GM21360 (cell line): ENCODE results near the gene PGA5.
"Not testable (repeated sequence)": the region's sequence is repeated elsewhere in the genome, so short reads cannot be mapped to it uniquely, and the experiment has no call there.

ENCODE experiments used
- ATAC-seq: cut with Tn5 transposase; IDR thresholded peaks from one replicate; pipeline ENCODE4 v1.9.1; 2021; ENCODE audit warnings: mild to moderate bottlenecking, moderate library complexity; ENCODE audit not compliant: unreplicated experiment

Gene PGA5

DNA sequence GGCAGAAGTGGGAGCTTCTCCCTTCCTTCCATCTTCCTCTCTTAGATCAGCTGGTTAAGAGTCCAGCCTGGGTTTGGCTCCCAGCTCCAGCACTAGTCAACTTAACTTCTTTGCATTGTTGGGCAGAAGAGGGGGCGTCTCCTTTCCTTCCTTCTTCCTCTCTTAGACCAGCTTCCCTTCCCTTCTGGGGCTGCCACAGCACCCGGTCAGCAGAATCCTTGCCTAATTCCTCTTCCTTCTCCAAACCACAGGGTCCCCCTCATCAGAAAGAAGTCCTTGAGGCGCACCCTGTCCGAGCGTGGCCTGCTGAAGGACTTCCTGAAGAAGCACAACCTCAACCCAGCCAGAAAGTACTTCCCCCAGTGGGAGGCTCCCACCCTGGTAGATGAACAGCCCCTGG, 18.3 kb upstream of the PGA5 start:
- ATAC-seq: not testable (repeated sequence)

DNA sequence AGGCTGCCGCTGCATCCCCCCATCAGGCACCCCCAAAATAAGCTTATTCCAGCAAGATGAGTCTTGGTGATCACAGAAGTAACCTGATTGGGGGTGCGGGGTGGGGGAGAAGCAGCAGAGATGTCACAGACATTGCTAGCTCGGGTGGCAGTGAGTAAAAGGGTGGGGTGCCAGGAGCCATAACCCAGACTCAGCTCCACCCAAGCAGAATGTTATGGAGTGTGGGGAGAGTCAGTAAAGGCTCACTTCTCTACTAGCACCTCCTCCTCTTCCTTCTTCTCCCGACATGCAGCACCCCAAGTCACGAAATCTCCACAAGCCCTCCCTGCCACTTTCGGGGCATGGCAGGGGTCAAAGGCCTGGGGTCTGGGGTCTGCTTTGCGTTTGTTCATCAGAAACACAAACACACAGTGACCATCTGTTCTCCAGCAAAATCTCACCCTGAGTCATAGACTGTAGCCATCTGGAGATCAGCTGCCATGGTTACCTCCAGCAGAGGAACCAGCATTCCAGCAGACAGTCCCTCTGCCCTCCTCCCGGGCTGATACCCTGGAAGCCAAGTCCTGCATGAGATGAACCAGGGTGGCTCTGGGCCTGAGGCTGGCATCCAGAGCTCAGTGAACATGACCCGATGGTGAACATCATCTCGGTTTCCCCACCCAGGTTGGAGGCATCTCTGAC, 14.4 kb upstream of the PGA5 start:
- not testable (repeated sequence) for ATAC-seq

DNA sequence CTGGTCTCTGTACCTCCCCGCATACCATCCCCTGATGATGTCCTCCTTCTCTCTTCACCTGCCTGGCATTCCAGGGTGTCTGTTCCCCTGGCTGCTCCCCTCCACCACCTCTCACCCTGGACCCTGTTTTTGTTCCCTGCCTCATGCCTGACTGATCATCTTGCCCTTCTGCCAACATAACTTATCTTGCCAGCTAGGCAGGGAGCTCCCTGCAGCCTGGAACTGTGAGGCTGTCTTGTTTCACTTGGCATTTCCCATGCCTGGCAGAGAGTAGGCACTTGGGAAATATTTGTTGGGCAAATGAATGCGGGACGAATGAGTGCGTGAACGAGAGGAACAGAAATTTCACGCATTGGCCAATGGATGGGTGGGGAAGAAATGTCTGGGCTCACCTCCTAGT, 11.5 kb upstream of the PGA5 start:
- not testable (repeated sequence) for ATAC-seq

DNA sequence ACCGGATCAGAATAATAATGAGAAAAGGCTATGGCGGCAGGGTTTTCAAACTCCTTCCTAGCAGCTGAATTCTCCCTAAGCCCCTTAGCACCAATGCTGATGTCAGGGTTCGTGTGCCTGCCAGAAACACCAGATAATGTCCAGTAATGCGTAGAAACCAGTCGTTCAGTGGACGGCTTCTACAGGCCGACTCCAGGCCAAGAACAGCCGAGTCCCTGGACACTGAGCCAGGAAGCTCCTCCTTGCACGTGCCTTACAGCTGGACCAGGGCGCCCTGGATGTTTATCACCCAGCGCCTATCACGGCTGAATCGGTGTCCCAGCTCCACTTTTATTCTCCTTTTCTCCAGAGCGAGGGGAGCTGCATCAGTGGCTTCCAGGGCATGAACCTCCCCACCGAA, 9.9 kb upstream of the PGA5 start:
- not testable (repeated sequence) for ATAC-seq

DNA sequence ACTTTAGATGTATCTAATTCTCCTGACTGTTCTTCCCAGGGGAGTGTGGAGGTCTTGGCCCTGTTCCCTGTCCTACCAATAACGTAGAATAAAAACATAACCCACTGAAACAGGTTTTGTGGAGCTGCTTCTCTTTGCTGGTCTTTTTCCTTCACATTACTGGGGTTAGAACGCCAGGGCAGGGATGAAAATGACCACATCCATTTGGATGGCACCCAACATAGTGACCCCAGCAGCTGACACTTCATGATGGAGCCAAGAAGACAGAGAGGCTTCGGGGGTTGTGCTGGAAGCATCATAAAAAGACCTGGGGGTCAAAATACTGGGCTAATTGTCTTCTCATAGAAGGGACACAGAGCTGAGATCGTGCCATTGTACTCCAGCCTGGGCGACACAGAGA, 9.4 kb upstream of the PGA5 start:
- not testable (repeated sequence) for ATAC-seq

DNA sequence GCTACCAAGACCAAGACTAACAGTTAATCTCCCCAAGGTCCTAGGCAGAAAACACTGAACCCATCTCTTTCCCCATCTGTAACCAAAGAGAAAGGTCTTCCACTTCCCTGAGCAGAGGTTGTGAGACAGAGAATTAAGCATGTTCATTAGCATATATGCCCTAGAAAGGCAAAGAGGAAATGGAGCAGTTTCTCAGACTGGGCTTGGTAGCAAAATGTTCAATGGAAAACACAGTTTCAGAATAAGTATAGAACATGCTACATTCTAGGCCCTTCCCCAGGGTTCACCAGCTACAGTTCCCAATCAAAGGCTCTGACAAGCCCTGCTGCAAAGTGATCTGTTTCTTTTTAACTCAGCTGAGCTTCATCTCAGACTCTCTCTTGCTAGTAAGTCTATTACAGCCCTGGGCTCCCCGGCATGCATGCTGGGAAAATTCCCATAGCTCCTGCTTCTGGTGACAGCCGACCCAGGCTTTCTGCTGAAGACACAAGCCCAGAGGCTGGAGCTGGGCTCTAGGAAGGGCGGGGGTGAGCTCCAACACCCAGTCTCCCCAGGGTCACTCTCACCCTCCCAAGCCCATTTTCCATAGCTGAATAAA, 8.3 kb upstream of the PGA5 start:
- ATAC-seq: not testable (repeated sequence)

DNA sequence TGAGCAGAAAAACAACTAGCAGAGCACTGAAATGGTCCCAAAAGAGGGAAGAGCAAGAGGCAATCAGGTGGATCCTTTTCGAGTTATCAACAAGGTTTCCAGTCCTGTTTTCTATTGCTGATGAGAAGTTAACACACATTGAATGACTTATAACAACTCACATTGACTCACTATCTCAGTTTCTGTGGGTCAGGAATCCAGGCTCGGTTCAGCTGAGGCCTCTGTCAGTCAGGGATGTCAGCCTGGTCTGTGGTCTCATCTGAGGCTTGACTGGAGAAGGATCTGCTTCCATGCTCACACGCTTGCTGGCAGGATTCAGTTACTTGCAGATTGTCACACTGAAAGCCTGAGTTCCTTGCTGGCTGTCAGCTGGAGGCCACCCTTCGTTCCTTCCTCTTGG, 3.8 kb upstream of the PGA5 start:
- ATAC-seq: not testable (repeated sequence)

DNA sequence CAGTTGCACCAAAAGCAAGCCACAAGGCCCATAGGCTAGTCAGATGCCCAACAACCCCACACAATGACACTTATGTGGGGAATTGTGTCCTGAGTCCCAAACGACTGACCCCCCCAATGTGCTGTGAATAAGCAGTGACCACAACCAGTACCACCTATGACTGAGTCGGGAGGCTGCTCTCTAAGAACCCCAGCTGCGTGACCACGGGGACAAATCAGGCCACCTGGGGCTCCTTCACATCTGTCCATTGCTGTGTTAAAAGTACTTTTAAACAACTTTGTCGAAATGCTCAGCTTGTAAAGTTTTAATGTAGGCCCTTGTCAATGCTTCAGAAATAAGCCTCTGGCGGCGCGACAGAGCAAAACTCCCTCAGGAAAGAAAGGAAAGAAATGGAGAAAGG, 687 bp upstream of the PGA5 start:
- ATAC-seq: not testable (repeated sequence)

DNA sequence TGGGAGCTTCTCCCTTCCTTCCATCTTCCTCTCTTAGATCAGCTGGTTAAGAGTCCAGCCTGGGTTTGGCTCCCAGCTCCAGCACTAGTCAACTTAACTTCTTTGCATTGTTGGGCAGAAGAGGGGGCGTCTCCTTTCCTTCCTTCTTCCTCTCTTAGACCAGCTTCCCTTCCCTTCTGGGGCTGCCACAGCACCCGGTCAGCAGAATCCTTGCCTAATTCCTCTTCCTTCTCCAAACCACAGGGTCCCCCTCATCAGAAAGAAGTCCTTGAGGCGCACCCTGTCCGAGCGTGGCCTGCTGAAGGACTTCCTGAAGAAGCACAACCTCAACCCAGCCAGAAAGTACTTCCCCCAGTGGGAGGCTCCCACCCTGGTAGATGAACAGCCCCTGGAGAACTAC, 551 bp downstream of the PGA5 start:
- ATAC-seq: not testable (repeated sequence)

DNA sequence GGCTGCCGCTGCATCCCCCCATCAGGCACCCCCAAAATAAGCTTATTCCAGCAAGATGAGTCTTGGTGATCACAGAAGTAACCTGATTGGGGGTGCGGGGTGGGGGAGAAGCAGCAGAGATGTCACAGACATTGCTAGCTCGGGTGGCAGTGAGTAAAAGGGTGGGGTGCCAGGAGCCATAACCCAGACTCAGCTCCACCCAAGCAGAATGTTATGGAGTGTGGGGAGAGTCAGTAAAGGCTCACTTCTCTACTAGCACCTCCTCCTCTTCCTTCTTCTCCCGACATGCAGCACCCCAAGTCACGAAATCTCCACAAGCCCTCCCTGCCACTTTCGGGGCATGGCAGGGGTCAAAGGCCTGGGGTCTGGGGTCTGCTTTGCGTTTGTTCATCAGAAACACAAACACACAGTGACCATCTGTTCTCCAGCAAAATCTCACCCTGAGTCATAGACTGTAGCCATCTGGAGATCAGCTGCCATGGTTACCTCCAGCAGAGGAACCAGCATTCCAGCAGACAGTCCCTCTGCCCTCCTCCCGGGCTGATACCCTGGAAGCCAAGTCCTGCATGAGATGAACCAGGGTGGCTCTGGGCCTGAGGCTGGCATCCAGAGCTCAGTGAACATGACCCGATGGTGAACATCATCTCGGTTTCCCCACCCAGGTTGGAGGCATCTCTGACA, 4.4 kb downstream of the PGA5 start:
- ATAC-seq: not testable (repeated sequence)

DNA sequence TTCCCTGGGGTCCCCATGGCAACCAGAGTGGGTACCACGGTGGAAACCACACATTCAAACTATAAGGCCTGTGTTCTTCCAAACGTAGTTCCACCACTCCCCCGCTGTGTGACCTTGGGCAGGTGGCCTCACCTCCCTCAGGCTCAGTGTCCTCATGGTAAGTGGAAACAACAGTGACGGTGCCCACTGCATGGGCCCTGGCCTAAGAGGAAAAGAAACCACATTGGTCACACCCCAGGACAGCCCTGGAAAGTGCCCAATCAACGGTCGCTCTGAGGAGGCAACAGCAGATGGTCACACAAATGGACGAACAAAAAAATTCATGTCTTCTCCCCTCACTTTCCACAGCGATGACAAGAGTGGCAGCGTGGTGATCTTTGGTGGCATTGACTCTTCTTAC, 7.1 kb downstream of the PGA5 start:
- ATAC-seq: not testable (repeated sequence)

DNA sequence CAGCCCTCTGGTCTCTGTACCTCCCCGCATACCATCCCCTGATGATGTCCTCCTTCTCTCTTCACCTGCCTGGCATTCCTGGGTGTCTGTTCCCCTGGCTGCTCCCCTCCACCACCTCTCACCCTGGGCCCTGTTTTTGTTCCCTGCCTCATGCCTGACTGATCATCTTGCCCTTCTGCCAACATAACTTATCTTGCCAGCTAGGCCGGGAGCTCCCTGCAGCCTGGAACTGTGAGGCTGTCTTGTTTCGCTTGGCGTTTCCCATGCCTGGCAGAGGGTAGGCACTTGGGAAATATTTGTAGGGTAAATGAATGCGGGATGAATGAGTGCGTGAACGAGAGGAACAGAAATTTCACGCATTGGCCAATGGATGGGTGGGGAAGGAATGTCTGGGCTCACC, 8.2 kb downstream of the PGA5 start:
- not testable (repeated sequence) for ATAC-seq

DNA sequence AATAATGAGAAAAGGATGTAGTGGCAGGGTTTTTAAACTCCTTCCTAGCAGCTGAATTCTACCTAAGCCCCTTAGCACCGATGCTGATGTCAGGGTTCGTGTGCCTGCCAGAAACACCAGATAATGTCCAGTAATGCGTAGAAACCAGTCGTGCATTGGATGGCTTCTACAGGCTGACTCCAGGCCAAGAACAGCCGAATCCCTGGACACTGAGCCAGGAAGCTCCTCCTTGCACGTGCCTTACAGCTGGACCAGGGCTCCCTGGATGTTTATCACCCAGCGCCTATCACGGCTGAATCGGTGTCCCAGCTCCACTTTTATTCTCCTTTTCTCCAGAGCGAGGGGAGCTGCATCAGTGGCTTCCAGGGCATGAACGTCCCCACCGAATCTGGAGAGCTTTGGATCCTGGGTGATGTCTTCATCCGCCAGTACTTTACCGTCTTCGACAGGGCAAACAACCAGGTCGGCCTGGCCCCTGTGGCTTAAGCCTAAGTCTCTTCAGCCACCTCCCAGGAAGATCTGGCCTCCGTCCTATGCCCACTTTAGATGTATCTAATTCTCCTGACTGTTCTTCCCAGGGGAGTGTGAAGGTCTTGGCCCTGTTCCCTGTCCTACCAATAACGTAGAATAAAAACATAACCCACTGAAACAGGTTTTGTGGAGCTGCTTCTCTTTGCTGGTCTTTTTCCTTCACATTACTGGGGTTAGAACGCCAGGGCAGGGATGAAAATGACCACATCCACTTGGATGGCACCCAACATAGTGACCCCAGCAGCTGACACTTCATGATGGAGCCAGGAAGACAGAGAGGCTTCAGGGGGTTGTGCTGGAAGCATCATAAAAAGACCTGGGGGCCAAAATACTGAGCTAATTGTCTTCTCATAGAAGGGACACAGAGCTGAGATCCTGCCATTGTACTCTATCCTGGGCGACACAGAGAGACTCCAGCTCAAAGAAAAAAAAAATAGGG, 10.1 kb downstream of the PGA5 start:
- ATAC-seq: not testable (repeated sequence)

DNA sequence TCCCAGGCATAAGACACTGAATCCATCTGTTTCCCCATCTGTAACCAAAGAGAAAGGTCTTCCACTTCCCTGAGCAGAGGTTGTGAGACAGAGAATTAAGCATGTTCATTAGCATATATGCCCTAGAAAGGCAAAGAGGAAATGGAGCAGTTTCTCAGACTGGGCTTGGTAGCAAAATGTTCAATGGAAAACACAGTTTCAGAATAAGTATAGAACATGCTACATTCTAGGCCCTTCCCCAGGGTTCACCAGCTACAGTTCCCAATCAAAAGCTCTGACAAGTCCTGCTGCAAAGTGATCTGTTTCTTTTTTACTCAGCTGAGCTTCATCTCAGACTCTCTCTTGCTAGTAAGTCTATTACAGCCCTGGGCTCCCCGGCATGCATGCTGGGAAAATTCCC, 11.4 kb downstream of the PGA5 start:
- ATAC-seq: not testable (repeated sequence)

DNA sequence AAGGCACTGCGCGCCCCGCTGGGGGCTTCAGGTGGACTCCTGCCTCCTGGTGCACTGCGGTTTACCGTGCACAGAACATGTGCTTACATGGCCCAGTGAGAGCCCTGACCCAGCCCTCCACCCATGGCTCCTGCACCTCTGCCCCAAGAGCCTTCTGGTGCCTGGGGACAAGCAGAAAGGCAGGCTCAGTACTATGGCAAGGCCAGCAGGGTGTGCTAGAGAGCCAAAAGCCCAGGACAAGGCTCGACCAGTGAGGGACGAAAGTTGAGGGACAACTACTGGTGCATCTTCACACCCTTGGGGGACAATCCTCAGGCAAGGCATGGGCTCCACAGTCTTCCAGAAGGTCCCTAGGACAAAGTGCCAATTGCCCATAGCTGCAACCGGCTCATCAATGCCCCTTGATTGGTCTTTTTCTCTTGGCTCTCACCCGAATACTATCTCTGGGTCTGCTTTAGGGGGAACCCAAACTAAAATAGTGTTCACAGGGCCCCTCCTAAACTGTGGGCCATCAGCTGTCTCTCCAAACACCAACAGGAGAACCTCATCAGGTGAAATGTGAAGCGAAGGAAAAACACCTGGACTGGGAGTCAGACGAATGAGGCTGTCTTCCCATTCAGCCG, 13.5 kb downstream of the PGA5 start:
- peak; percentile 51 for ATAC-seq

DNA sequence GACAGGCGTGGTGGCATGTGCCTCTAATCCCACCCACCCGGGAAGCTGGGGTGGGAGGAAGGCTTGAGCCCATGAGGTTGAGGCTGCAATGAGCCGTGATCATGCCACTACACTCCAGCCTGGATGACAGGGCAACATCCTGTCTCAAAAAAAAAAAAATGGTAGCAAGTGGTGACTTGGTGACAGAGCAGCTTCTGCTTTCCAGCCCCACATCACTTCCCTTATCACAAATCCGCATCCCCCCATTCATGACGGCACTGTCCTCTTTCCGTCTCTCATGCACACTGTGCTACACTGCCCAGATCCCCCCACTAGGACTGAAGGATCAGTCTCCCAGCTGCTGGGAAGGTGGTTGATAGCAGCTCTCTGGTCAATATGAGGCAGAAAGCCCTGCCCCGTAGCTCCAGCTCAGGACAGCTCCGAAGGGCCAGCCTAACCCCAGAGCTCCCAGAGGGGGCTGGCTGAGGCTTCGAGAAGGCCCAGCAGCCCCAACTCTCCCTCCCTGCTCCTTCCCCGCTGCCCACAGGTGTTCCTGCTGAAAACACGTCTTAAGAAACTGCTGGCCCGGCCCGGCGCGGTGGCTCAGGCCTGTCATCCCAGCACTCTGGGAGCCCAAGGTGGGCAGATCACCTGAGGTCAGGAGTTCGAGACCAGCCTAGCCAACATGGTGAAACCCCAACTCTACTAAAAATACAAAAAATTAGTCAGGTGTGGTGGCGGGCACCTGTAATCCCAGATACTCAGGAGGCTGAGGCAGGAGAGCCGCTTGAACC, 15.9 kb downstream of the PGA5 start:
- ATAC-seq: no peak

DNA sequence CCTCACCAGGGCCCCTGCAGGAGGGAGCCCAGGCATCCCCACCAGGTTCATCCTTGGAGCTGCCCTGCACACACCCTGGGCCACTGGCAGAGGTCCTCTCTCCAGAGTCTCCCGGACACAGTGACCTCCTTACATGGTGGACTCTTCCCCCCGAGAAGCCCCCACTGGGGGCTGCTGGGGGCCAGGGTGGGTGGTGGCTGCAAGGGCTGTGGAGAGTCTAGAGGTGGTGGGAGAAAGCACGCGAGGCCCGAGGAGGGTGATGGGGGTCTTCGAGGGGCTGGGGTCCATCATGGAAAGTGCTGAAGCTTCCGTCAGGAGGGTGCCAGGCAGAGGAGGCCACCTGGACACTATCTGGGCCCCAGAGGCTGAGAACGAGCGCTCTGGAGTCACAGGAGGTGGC, 17.6 kb downstream of the PGA5 start:
- ATAC-seq: no peak

DNA sequence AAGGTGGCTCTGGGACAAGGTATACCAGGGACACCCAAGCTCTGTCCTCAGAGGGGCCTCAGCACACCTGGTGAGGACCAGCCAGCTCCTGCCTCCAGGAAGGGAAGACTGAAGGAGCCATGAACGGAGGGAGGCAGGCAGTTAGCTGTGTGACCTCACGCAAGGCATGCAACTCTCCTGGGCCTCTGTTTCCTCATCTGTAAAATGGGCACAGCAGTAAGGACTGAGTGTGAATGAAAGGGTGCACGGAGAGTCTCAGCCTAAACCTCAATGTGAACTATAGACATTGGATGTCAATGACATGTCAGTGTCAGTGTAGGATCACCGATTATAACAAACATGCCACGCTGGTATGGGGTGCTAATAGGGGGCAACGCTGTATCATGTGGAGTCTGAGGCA, 18.4 kb downstream of the PGA5 start:
- no peak for ATAC-seq

DNA sequence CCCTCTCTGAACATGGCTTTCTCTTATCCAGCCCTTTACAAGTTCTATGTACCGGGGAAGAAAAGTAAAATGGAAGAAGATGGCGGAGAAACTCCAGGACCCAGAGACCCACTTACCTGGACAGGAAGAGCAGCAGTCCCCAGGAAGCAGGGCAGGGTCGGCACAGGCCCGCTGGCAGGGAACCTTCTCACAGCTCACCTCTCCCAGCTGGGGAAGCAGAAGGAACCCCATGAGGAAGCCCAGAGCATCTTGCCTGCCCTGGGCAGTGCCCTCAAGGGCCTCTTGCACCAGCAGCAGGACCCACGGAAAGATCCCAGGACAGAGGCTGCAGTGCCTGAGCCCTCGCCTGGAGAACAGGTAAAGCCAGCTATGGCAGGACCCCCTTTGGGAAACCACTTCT, 23.4 kb downstream of the PGA5 start:
- no peak for ATAC-seq

DNA sequence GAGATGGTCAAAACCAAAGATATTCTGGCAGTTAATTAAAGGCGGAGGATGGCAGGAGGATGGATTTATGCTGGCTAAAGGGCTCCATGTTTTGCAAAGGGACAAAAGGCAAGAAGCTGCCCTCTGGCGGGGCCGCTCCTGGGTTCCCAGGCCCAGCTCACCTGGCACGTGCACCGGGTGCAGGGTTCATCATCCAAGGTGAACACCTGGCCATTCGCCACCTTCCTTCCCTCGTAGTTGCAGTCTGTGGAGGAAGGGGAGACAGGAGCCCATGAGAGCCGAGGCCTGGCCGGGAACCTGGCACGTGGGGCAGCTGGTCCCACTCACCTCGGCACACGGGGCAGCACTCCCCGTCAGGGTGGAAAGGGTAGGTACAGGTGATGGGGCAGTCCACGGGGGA, 23.8 kb downstream of the PGA5 start:
- no peak for ATAC-seq
